SK-N-SH treated with all-trans-retinoic acid at 6 μM for 48 hours (cell line): ENCODE data around the gene KAT2B.

Source experiments
- ATAC-seq: fragments of 200-7000 bp; cut with Tn5 transposase; 3 replicates; pipeline ENCODE4 v1.9.1; 2020; ENCODE audit warnings: mild to moderate bottlenecking, moderate library complexity
- BACH2 ChIP-seq: fragments of 250-450 bp; sonication (Bioruptor Pico); IDR thresholded peaks from 2 replicates; pipeline ENCODE4 v1.9.0; 2021; ENCODE audit warnings: mild to moderate bottlenecking, borderline replicate concordance
- CSDC2 ChIP-seq: fragments of 250-450 bp; sonication (Bioruptor Pico); IDR thresholded peaks from 2 replicates; pipeline ENCODE4 v1.5.0; 2020; ENCODE audit warnings: mild to moderate bottlenecking, moderate library complexity
- ESRRG ChIP-seq: fragments of 250-450 bp; sonication (Bioruptor Pico); IDR thresholded peaks from 2 replicates; pipeline ENCODE4 v1.6.1; 2021; ENCODE audit warnings: mild to moderate bottlenecking
- GLIS3 ChIP-seq: fragments of 250-450 bp; sonication (Bioruptor Pico); IDR thresholded peaks from 2 replicates; pipeline ENCODE4 v1.5.0; 2020; ENCODE audit warnings: mild to moderate bottlenecking, moderate library complexity
- ISL1 ChIP-seq: fragments of 250-450 bp; sonication (Bioruptor Pico); IDR thresholded peaks from 2 replicates; pipeline ENCODE4 v2.1.2; 2022; ENCODE audit warnings: mild to moderate bottlenecking, moderate library complexity
- OSR1 ChIP-seq: fragments of 250-450 bp; sonication (Bioruptor Pico); IDR thresholded peaks from 2 replicates; pipeline ENCODE4 v1.8.0; 2022; ENCODE audit warnings: moderate library complexity, mild to moderate bottlenecking, inconsistent platforms
- POU6F1 ChIP-seq: fragments of 250-450 bp; sonication (Bioruptor Pico); IDR thresholded peaks from 2 replicates; pipeline ENCODE4 v1.8.0; 2021; ENCODE audit warnings: low read depth, mild to moderate bottlenecking, moderate library complexity, borderline replicate concordance
- PPARA ChIP-seq: fragments of 250-450 bp; sonication (Bioruptor Pico); IDR thresholded peaks from 2 replicates; pipeline ENCODE4 v1.5.0; 2020; ENCODE audit warnings: mild to moderate bottlenecking, borderline replicate concordance
- RARB ChIP-seq: fragments of 250-450 bp; sonication (Bioruptor Pico); IDR thresholded peaks from 2 replicates; pipeline ENCODE4 v1.8.0; 2021; ENCODE audit warnings: mild to moderate bottlenecking, moderate library complexity
- SNAI2 ChIP-seq: fragments of 250-450 bp; sonication (Bioruptor Pico); IDR thresholded peaks from 2 replicates; pipeline ENCODE4 v1.5.0; 2020; ENCODE audit warnings: mild to moderate bottlenecking, moderate library complexity
- TCF4 ChIP-seq: fragments of 250-450 bp; sonication (Bioruptor Pico); IDR thresholded peaks from 2 replicates; pipeline ENCODE4 v1.8.0; 2021; ENCODE audit warnings: mild to moderate bottlenecking, moderate library complexity, borderline replicate concordance
- TOX ChIP-seq: fragments of 250-450 bp; sonication (Bioruptor Pico); IDR thresholded peaks from 2 replicates; pipeline ENCODE4 v1.8.0; 2021; ENCODE audit warnings: mild to moderate bottlenecking, moderate library complexity, borderline replicate concordance
- TSHZ2 ChIP-seq: fragments of 250-450 bp; sonication (Bioruptor Pico); IDR thresholded peaks from 2 replicates; pipeline ENCODE4 v1.5.0; 2020; ENCODE audit warnings: mild to moderate bottlenecking, moderate library complexity
- ZC3H10 ChIP-seq: fragments of 250-450 bp; sonication (Bioruptor Pico); IDR thresholded peaks from 2 replicates; pipeline ENCODE4 v1.5.1; 2021; ENCODE audit warnings: mild to moderate bottlenecking, moderate library complexity
- ZFP3 ChIP-seq: fragments of 250-450 bp; sonication (Bioruptor Pico); IDR thresholded peaks from 2 replicates; pipeline ENCODE4 v1.5.0; 2020; ENCODE audit warnings: mild to moderate bottlenecking, moderate library complexity
- ZFP30 ChIP-seq: fragments of 450-650 bp; formaldehyde crosslinking; IDR thresholded peaks from 2 replicates; pipeline ENCODE4 v1.5.0; 2022; ENCODE audit warnings: mild to moderate bottlenecking, moderate library complexity
- ZNF565 ChIP-seq: fragments of 450-650 bp; formaldehyde crosslinking; conservative IDR thresholded peaks from 2 replicates; pipeline ENCODE4 v1.5.0; 2020; ENCODE audit warnings: low read depth, mild to moderate bottlenecking, moderate library complexity
- ZNF70 ChIP-seq: fragments of 450-650 bp; formaldehyde crosslinking; IDR thresholded peaks from 2 replicates; pipeline ENCODE4 v1.5.0; 2020; ENCODE audit warnings: mild to moderate bottlenecking, moderate library complexity
- ZNF8 ChIP-seq: fragments of 450-650 bp; formaldehyde crosslinking; IDR thresholded peaks from 2 replicates; pipeline ENCODE4 v1.5.0; 2020; ENCODE audit warnings: mild to moderate bottlenecking, moderate library complexity
- TF ChIP-seq, protein P1 (sequence below): fragments of 250-450 bp; sonication (Bioruptor Pico); IDR thresholded peaks from 2 replicates; pipeline ENCODE4 v1.5.1; 2020; ENCODE audit warnings: low read depth, mild to moderate bottlenecking, moderate library complexity

The KAT2B gene

GRCh38 chr3:20039765-20040547 lies at the start of gene KAT2B:
KAT2B (plus strand) TSS chr3:20040446; CDS start chr3:20040478, 32 bp downstream.
- TF ChIP-seq BACH2 (CRISPR knock-in tag) (no peak), ZFP3 (CRISPR knock-in tag) (peak; percentile 74; the same call in 1 of the 2 replicates)
- ATAC-seq: peak; percentile 81

GRCh38 chr3:19994796-19995195 lies 45.5 kb upstream of the KAT2B start:
- no peak for TF ChIP-seq RARB (CRISPR knock-in tag)
- TF ChIP-seq ZFP3 (CRISPR knock-in tag): no peak
- TF ChIP-seq GLIS3: no peak
- TF ChIP-seq PPARA: no peak
- TF ChIP-seq POU6F1 (CRISPR knock-in tag): no peak
- TF ChIP-seq TCF4 (CRISPR knock-in tag): no peak
- TF ChIP-seq TOX (CRISPR knock-in tag): no peak
- TF ChIP-seq, all 23 proteins: peak for 0
- no peak for ATAC-seq

- TF ChIP-seq SNAI2 (CRISPR knock-in tag) (no peak), ZNF565 (no peak), ISL1 (CRISPR knock-in tag) (no peak), ZC3H10 (CRISPR knock-in tag) (no peak)
- no peak for ATAC-seq
Measured at GRCh38 chr3:19997502-19997901, 42.7 kb upstream of the KAT2B start.

DNA sequence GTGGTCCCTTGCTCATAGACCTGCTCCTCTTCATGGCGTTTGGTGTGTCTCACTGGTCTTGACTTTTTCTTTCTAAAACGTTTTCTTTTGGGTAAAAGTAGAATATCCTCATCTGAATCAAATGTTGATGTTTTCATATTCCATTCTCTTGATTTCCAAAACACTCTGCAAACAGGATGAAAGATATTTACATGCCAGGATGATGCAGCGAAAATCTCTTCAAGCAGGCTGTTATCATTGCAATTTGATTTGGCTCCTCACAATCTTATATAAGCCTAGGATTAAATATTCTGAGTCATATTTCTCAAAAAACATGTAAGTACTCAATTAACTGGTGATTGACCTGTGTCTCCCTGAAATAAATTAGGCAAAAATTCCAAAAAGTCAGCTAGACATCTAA lies 38.3 kb upstream of the KAT2B start:
- no peak for ATAC-seq
- TF ChIP-seq ZFP3 (CRISPR knock-in tag) (no peak), ESRRG (CRISPR knock-in tag) (no peak), ZNF70 (CRISPR knock-in tag) (no peak), CSDC2 (CRISPR knock-in tag) (no peak), GLIS3 (no peak), POU6F1 (CRISPR knock-in tag) (no peak), PPARA (no peak)
- TF ChIP-seq, all 23 proteins: peak for 0

- TF ChIP-seq BACH2 (CRISPR knock-in tag) (no peak), CSDC2 (CRISPR knock-in tag) (no peak), ZNF8 (no peak), GLIS3 (no peak), TSHZ2 (CRISPR knock-in tag) (no peak), RARB (CRISPR knock-in tag) (no peak), TCF4 (CRISPR knock-in tag) (no peak), ZFP30 (no peak), TOX (CRISPR knock-in tag) (no peak), POU6F1 (CRISPR knock-in tag) (no peak), OSR1 (no peak)
- TF ChIP-seq, protein P1, sequence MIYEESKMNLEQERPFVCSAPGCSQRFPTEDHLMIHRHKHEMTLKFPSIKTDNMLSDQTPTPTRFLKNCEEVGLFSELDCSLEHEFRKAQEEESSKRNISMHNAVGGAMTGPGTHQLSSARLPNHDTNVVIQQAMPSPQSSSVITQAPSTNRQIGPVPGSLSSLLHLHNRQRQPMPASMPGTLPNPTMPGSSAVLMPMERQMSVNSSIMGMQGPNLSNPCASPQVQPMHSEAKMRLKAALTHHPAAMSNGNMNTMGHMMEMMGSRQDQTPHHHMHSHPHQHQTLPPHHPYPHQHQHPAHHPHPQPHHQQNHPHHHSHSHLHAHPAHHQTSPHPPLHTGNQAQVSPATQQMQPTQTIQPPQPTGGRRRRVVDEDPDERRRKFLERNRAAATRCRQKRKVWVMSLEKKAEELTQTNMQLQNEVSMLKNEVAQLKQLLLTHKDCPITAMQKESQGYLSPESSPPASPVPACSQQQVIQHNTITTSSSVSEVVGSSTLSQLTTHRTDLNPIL (CRISPR knock-in tag): no peak
- no peak for ATAC-seq
Measured at GRCh38 chr3:20007960-20008359, 32.3 kb upstream of the KAT2B start.
